A549 treated with GW870086 at 1 μM for 4 hours (cell line): ENCODE data around the gene SAFB2. TPM values are rescaled to one million over a fixed set of nuclear protein-coding genes. Genes with fewer than 3 reads are reported as not detected.

Experiments
- total RNA-seq: library from RNA; stranded (reverse); fragments of 200-300 nt; extraction: Qiagen RNA extraction; gene quantifications from 5 replicates; pipeline ENCODE4 v1.2.3, GENCODE V29; 2022; ENCODE audit warnings: low read depth

SAFB2 gene
- 25.7 to 36.2 TPM (median 34.0 TPM) in 5 replicates for total RNA-seq

DNA sequence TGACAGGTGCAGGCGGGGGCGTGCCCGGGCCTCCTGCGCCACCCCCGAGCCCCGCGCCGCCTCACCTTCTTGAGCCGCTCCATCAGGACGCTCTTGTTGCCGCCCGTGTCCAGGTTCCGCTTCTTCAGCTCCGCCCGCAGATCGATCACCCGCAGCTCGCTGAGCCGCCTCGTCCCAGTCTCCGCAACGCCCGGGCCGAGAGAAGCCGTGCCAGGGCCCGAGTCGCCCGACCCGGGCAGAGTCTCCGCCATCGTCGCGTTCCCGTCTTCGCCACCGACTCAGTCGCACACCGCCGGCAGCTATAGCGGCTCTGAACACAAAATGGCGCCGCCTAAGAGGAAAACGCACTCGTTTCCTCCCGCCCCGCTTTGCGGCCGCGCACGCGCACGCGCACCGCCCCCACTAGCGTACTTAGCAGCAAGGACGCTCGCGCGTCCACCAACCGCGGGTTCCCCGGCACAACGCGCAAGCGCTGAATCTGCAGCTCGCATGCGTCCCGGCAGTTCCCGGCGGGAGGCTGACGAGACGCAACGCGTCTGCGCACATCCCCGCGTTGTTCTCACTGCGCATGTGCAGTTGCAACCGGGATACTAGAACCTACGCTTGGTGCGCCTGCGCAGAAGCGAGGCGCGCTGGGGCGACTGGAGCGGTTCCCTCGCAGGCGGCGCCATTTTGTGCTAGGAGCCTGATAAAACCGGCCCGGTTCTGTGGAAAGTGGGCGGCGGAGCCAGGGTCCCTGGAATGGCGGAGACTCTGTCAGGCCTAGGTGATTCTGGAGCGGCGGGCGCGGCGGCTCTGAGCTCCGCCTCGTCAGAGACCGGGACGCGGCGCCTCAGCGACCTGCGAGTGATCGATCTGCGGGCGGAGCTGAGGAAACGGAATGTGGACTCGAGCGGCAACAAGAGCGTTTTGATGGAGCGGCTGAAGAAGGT is at the start of gene SAFB2, which contains the start of gene SAFB:
Gene SAFB2, minus strand, starts transcription at position 312 of the 932 bp plus-strand sequence. Its CDS starts 61 bp downstream, at position 251.
Gene SAFB, plus strand, starts transcription at position 619 of the 932 bp plus-strand sequence. Its CDS starts 123 bp downstream, at position 742.

DNA sequence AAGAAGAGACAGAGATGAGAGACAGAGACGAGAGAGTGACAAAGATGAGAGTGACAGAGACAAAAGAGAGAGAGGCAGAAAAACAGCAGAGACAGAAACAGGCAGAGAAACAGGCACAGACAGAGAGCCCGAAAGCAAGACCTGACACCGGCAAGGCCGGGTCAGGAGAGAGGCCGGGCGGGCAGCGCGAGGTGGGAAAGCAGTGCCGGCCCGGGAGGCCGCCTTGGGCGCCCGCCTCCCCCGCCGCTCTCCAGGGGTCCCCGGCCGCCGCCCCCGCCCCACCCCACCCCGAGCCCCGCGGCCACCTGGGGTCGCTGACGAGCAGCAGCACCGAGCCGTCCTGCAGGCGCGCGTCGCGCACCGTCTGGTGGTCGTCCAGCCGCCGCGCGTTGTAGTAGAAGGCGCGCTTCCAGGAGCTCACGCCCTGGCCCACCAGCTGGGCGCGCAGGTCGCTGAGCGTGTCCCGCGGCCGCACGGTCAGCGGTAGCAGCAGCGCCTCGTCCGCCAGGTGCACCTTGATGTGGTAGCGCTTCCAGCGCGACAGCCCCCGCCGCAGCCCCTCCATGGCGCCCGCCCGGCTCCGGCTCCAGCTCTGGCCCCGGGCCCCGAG is 55.1 kb downstream of the SAFB2 start, which contains the start of gene TINCR:
Gene TINCR, minus strand, starts transcription at position 594 of the 610 bp plus-strand sequence.

Other genes starting within 250 kb of the SAFB2 start
- not detected in 5 replicates for gene ZNRF4, start 167.4 kb downstream of the SAFB2 start, total RNA-seq
- gene TINCR, start 54.8 kb downstream of the SAFB2 start, total RNA-seq, result 2.0 to 3.9 TPM (median 2.3 TPM) in 5 replicates
- gene SAFB, start 307 bp upstream of the SAFB2 start, total RNA-seq, result 49.4 to 56.8 TPM (median 52.6 TPM) in 5 replicates
- 49.7 to 74.6 TPM (median 63.9 TPM) in 5 replicates for gene MICOS13, start 57.7 kb upstream of the SAFB2 start, total RNA-seq
- 3.6 to 5.1 TPM (median 4.7 TPM) in 5 replicates for gene HSD11B1L, start 58.3 kb upstream of the SAFB2 start, total RNA-seq
- gene RPL36, start 67.5 kb upstream of the SAFB2 start, total RNA-seq, result 707 to 899 TPM (median 777 TPM) in 5 replicates
- gene LONP1, start 97.4 kb upstream of the SAFB2 start, total RNA-seq, result 47.9 to 61.8 TPM (median 60.1 TPM) in 5 replicates
- gene CATSPERD, start 97.9 kb upstream of the SAFB2 start, total RNA-seq, result not detected in 5 replicates
- gene PRR22, start 162.0 kb upstream of the SAFB2 start, total RNA-seq, result 1.3 to 3.4 TPM (median 2.9 TPM) in 5 replicates
- 25.9 to 32.3 TPM (median 28.6 TPM) in 5 replicates for gene DUS3L, start 168.4 kb upstream of the SAFB2 start, total RNA-seq
- 0.85 to 1.6 TPM (median 1.5 TPM) in 5 replicates for gene NRTN, start 182.3 kb upstream of the SAFB2 start, total RNA-seq
- gene FUT6, start 216.9 kb upstream of the SAFB2 start, total RNA-seq, result not detected in 5 replicates
- 0.20 TPM in 1 of 5 replicates, not detected in the others for gene FUT3, start 228.7 kb upstream of the SAFB2 start, total RNA-seq
- gene FUT5, start 247.8 kb upstream of the SAFB2 start, total RNA-seq, result not detected in 5 replicates